ENCODE results near the gene ACAP1.

GRCh38 chr17:7392696-7393612 is 56.6 kb downstream of the ACAP1 start:
- TF ChIP-seq POLR2A (IDR thresholded peaks at IDR 0.05) (no peak), CTCF (IDR thresholded peaks at IDR 0.05) (no peak)
